ENCODE measurements around the gene SUPT3H.
"Not testable (repeated sequence)": the region's sequence is repeated elsewhere in the genome, so short reads cannot be mapped to it uniquely, and the experiment has no call there.

SUPT3H gene

GRCh38 chr6:45206793-45207492 is 170.8 kb downstream of the SUPT3H start:
- Histone ChIP-seq H3K27ac (ENCODE audit: low read depth, low read length) (no peak overlapping the region), H3K4me1 (ENCODE audit: control insufficient read depth, insufficient read depth, low read length) (no peaks in the 10 kb centered on the region), H3K27me3 (ENCODE audit: control insufficient read depth, insufficient read depth, low read length) (no peaks in the 10 kb centered on the region), H3K9ac (ENCODE audit: low read length) (no peak overlapping the region), H3K36me3 (ENCODE audit: control insufficient read depth, insufficient read depth, low read length) (no peaks in the 10 kb centered on the region), H3K4me3 (ENCODE audit: low read length) (no peak overlapping the region)

GRCh38 chr6:45201484-45201883 is 176.2 kb downstream of the SUPT3H start:
- no peaks in the 10 kb centered on the region for H3K4me1 ChIP-seq (ENCODE audit: control insufficient read depth, insufficient read depth, low read length)
- H3K36me3 ChIP-seq (ENCODE audit: control insufficient read depth, insufficient read depth, low read length) = no peaks in the 10 kb centered on the region
- H3K4me3 ChIP-seq (ENCODE audit: low read length) = no peak overlapping the region
- no peaks in the 10 kb centered on the region for H3K27me3 ChIP-seq (ENCODE audit: control insufficient read depth, insufficient read depth, low read length)
- H3K27ac ChIP-seq (ENCODE audit: low read depth, low read length) = no peak overlapping the region
- no peak overlapping the region for H3K9ac ChIP-seq (ENCODE audit: low read length)

- H3K9ac ChIP-seq (ENCODE audit: low read length) = no peak overlapping the region
- no peak overlapping the region for H3K27ac ChIP-seq (ENCODE audit: low read depth, low read length)
- no peaks in the 10 kb centered on the region for H3K4me1 ChIP-seq (ENCODE audit: control insufficient read depth, insufficient read depth, low read length)
- H3K4me3 ChIP-seq (ENCODE audit: low read length) = no peak overlapping the region
- no peaks in the 10 kb centered on the region for H3K36me3 ChIP-seq (ENCODE audit: control insufficient read depth, insufficient read depth, low read length)
- no peaks in the 10 kb centered on the region for H3K27me3 ChIP-seq (ENCODE audit: control insufficient read depth, insufficient read depth, low read length)
Observed at GRCh38 chr6:45200510-45200909, 177.2 kb downstream of the SUPT3H start.

- Histone ChIP-seq H3K9ac (ENCODE audit: low read length) (no peak overlapping the region), H3K36me3 (ENCODE audit: control insufficient read depth, insufficient read depth, low read length) (no peaks in the 10 kb centered on the region), H3K27me3 (ENCODE audit: control insufficient read depth, insufficient read depth, low read length) (no peaks in the 10 kb centered on the region), H3K4me3 (ENCODE audit: low read length) (no peak overlapping the region), H3K27ac (ENCODE audit: low read depth, low read length) (no peak overlapping the region), H3K4me1 (ENCODE audit: control insufficient read depth, insufficient read depth, low read length) (no peaks in the 10 kb centered on the region)
Observed at GRCh38 chr6:45199554-45199953, 178.2 kb downstream of the SUPT3H start.

GRCh38 chr6:45196121-45196520 is 181.6 kb downstream of the SUPT3H start:
- Histone ChIP-seq H3K27ac (ENCODE audit: low read depth, low read length) (no peak overlapping the region), H3K4me1 (ENCODE audit: control insufficient read depth, insufficient read depth, low read length) (no peaks in the 10 kb centered on the region), H3K9ac (ENCODE audit: low read length) (no peak overlapping the region), H3K27me3 (ENCODE audit: control insufficient read depth, insufficient read depth, low read length) (no peaks in the 10 kb centered on the region), H3K36me3 (ENCODE audit: control insufficient read depth, insufficient read depth, low read length) (no peaks in the 10 kb centered on the region), H3K4me3 (ENCODE audit: low read length) (no peak overlapping the region)

- Histone ChIP-seq H3K4me3 (ENCODE audit: low read length) (no peak overlapping the region), H3K36me3 (ENCODE audit: control insufficient read depth, insufficient read depth, low read length) (no peaks in the 10 kb centered on the region), H3K9ac (ENCODE audit: low read length) (no peak overlapping the region), H3K4me1 (ENCODE audit: control insufficient read depth, insufficient read depth, low read length) (no peaks in the 10 kb centered on the region), H3K27ac (ENCODE audit: low read depth, low read length) (no peak overlapping the region), H3K27me3 (ENCODE audit: control insufficient read depth, insufficient read depth, low read length) (no peaks in the 10 kb centered on the region)
Observed at GRCh38 chr6:45195137-45195536, 182.6 kb downstream of the SUPT3H start.

GRCh38 chr6:45192556-45192955 is 185.2 kb downstream of the SUPT3H start:
- Histone ChIP-seq H3K4me3 (ENCODE audit: low read length) (no peak overlapping the region), H3K4me1 (ENCODE audit: control insufficient read depth, insufficient read depth, low read length) (no peaks in the 10 kb centered on the region), H3K27ac (ENCODE audit: low read depth, low read length) (no peak overlapping the region), H3K9ac (ENCODE audit: low read length) (no peak overlapping the region), H3K36me3 (ENCODE audit: control insufficient read depth, insufficient read depth, low read length) (no peaks in the 10 kb centered on the region), H3K27me3 (ENCODE audit: control insufficient read depth, insufficient read depth, low read length) (no peaks in the 10 kb centered on the region)

- H3K9ac ChIP-seq (ENCODE audit: low read length) = no peak overlapping the region
- H3K27me3 ChIP-seq (ENCODE audit: control insufficient read depth, insufficient read depth, low read length) = no peaks in the 10 kb centered on the region
- no peak overlapping the region for H3K4me3 ChIP-seq (ENCODE audit: low read length)
- no peaks in the 10 kb centered on the region for H3K36me3 ChIP-seq (ENCODE audit: control insufficient read depth, insufficient read depth, low read length)
- no peak overlapping the region for H3K27ac ChIP-seq (ENCODE audit: low read depth, low read length)
- no peaks in the 10 kb centered on the region for H3K4me1 ChIP-seq (ENCODE audit: control insufficient read depth, insufficient read depth, low read length)
Observed at GRCh38 chr6:45191414-45191813, 186.3 kb downstream of the SUPT3H start.

GRCh38 chr6:45187836-45188235 is 189.9 kb downstream of the SUPT3H start:
- Histone ChIP-seq H3K36me3 (ENCODE audit: control insufficient read depth, insufficient read depth, low read length) (no peaks in the 10 kb centered on the region), H3K27me3 (ENCODE audit: control insufficient read depth, insufficient read depth, low read length) (no peaks in the 10 kb centered on the region), H3K4me1 (ENCODE audit: control insufficient read depth, insufficient read depth, low read length) (no peaks in the 10 kb centered on the region), H3K4me3 (ENCODE audit: low read length) (no peak overlapping the region), H3K9ac (ENCODE audit: low read length) (no peak overlapping the region), H3K27ac (ENCODE audit: low read depth, low read length) (no peak overlapping the region)

- Histone ChIP-seq H3K36me3 (ENCODE audit: control insufficient read depth, insufficient read depth, low read length) (no peaks in the 10 kb centered on the region), H3K9ac (ENCODE audit: low read length) (no peak overlapping the region), H3K4me3 (ENCODE audit: low read length) (no peak overlapping the region)
Observed at GRCh38 chr6:45185403-45186251, 192.1 kb downstream of the SUPT3H start.

GRCh38 chr6:45184937-45185336 is 192.8 kb downstream of the SUPT3H start:
- Histone ChIP-seq H3K27me3 (ENCODE audit: control insufficient read depth, insufficient read depth, low read length) (no peaks in the 10 kb centered on the region), H3K4me3 (ENCODE audit: low read length) (no peak overlapping the region), H3K36me3 (ENCODE audit: control insufficient read depth, insufficient read depth, low read length) (no peaks in the 10 kb centered on the region), H3K9ac (ENCODE audit: low read length) (no peak overlapping the region), H3K27ac (ENCODE audit: low read depth, low read length) (no peak overlapping the region), H3K4me1 (ENCODE audit: control insufficient read depth, insufficient read depth, low read length) (no peaks in the 10 kb centered on the region)

More at GRCh38 chr6:45185403-45186251, 192.1 kb downstream of the SUPT3H start:
- Histone ChIP-seq H3K4me1 (ENCODE audit: control insufficient read depth, insufficient read depth, low read length) (no peaks in the 10 kb centered on the region), H3K27me3 (ENCODE audit: control insufficient read depth, insufficient read depth, low read length) (no peaks in the 10 kb centered on the region), H3K27ac (ENCODE audit: low read depth, low read length) (no peak overlapping the region)

- H3K9ac ChIP-seq (ENCODE audit: low read length) = no peak overlapping the region
- no peaks in the 10 kb centered on the region for H3K27me3 ChIP-seq (ENCODE audit: control insufficient read depth, insufficient read depth, low read length)
- H3K4me3 ChIP-seq (ENCODE audit: low read length) = no peak overlapping the region
- no peaks in the 10 kb centered on the region for H3K4me1 ChIP-seq (ENCODE audit: control insufficient read depth, insufficient read depth, low read length)
- no peak overlapping the region for H3K27ac ChIP-seq (ENCODE audit: low read depth, low read length)
- H3K36me3 ChIP-seq (ENCODE audit: control insufficient read depth, insufficient read depth, low read length) = no peaks in the 10 kb centered on the region
Observed at GRCh38 chr6:45184040-45184439, 193.7 kb downstream of the SUPT3H start.

- H3K27ac ChIP-seq (ENCODE audit: low read depth, low read length); H3K4me1 ChIP-seq (ENCODE audit: control insufficient read depth, insufficient read depth, low read length); H3K36me3 ChIP-seq (ENCODE audit: control insufficient read depth, insufficient read depth, low read length); H3K27me3 ChIP-seq (ENCODE audit: control insufficient read depth, insufficient read depth, low read length); H3K4me3 ChIP-seq (ENCODE audit: low read length); H3K9ac ChIP-seq (ENCODE audit: low read length): not testable (repeated sequence)
Observed at GRCh38 chr6:45176373-45176772, 201.4 kb downstream of the SUPT3H start.

All from rectal smooth muscle tissue (tissue), 1 donor.